HG03025 (cell line): Measurements from ENCODE around the gene DNAJC21.
A peak's percentile ranks its signal among the peaks of the same experiment; 100 is the strongest.

Source experiments
- ATAC-seq: cut with Tn5 transposase; IDR thresholded peaks from one replicate; pipeline ENCODE4 v1.9.1; 2021; ENCODE audit warnings: mild to moderate bottlenecking, moderate library complexity; ENCODE audit not compliant: unreplicated experiment, low FRiP score

Gene DNAJC21

GRCh38 chr5:34976347-34976746 lies 47.0 kb downstream of the DNAJC21 start:
- ATAC-seq, result no peak

DNA sequence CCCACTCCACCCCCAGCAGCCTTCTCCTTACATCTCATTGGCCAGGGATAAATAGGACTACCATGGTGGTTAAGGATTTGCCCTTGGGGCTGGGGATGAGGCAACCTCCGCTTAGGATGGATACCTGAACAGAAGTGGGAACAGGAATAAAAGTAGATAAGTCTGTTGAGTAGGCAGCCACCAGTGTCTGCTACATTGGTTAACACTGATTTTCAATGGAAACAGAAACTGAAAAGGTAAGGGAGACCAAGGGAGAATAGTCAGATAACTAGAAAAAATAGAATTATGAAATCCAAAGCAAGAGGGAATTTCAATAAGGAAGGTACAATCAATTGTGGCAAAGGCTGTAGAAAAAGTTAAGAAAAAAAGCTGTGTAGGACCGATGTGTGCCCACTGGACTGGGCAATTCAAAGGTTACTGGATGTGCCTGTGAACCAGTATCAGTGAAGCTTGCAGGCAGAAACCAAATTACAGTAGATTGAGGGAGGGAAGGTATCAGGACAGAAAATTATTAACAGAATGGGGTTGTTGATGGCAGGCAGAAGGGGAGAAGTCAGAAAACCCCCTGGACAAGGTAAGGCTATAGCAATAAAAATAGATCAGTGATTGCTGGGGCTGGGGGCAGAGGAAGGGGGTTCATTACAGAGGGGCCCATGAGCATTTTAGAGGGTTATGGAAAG lies 48.7 kb downstream of the DNAJC21 start:
- ATAC-seq, result no peak

DNA sequence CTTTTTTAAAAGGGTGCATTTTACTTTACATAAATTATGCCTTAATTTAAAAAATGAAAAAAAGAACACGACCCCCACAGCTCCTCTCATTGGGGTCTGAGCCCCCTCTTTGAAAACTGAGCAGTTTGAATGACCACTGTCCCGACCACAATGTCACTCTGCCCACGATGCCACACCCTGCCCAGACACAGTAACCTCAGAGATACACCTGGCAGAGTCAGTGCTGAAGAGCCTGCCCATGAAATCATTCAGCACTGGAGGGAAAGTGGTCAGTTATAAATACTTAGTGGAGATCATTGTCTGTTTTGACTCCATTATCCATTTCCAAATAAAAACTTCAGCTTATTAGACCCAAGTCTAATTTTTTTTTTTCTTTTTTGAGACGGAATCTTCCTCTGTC lies 49.3 kb downstream of the DNAJC21 start:
- no peak for ATAC-seq

- no peak for ATAC-seq
Measured at GRCh38 chr5:34982823-34983222, 53.5 kb downstream of the DNAJC21 start.

GRCh38 chr5:34986965-34987364 lies 57.6 kb downstream of the DNAJC21 start:
- no peak for ATAC-seq

DNA sequence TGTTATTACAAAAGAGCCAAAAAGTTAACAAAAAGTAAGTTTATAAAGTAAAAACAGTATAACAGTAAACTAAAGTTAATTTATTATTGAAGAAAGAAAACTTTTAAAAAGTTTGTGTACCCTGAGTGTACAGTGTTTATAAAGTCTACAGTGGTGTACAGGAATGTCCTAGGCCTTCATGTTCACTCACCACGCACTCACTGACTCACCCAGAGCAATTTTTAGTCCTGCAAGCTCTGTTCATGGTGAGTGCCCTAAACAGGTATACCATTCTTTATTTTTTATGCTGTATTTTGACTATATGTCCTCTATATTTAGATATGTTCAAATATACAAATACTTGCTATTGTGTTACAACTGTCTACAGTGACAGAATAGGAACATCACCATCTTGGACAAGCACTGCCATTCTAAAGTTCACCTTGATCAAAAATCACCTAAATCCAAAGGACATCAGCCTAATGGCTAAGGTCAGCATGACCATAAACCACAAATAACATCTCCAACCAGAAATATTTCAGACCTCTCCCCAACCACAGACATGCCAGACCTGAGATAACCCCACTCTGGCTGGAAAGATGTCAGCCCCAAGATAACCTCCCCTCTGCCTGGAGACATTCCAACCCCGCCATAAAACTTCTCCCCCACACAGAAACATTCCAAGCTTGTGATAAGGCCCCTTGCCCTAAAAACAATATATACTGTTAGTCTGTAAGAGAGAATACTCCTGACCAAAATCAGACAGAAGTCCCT lies 62.3 kb downstream of the DNAJC21 start:
- no peak for ATAC-seq

DNA sequence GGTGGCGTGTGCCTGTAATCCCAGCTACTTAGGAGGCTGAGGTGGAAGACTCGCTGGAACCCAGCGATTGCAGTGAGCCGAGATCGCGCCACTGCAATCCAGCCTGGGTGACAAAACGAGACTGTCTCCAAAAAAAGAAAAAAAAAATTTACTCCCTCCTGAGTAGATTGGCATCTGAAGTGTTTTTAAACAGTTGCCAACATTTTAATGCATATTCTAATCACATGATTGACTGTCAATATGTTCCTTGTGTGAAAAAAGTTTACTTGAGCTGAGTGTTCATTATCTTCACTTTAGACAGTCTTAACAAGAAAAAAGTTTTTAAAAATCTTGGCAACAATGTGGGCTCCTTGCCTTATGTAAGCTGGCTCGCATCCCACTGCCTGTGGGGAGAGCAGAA lies 64.6 kb downstream of the DNAJC21 start:
- ATAC-seq, result no peak

DNA sequence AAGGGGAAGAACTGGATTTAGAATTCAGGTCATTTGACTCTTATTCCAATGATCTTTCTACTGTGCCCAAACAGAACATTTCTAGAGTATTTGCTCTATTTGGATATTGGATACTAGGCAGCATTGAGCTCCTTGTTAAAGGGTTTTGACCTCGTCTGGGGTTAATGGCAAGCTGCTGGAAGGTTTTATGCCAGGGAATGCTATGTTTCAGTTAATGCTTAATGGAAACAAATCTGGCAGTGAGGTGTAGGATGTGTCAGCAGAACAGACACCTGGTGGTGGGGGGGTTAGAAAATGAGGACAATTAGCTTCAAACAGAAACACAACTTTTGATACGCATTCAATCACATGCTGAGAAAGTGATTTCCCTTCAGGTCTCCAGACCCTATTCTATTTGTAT lies 66.9 kb downstream of the DNAJC21 start:
- ATAC-seq, result no peak

DNA sequence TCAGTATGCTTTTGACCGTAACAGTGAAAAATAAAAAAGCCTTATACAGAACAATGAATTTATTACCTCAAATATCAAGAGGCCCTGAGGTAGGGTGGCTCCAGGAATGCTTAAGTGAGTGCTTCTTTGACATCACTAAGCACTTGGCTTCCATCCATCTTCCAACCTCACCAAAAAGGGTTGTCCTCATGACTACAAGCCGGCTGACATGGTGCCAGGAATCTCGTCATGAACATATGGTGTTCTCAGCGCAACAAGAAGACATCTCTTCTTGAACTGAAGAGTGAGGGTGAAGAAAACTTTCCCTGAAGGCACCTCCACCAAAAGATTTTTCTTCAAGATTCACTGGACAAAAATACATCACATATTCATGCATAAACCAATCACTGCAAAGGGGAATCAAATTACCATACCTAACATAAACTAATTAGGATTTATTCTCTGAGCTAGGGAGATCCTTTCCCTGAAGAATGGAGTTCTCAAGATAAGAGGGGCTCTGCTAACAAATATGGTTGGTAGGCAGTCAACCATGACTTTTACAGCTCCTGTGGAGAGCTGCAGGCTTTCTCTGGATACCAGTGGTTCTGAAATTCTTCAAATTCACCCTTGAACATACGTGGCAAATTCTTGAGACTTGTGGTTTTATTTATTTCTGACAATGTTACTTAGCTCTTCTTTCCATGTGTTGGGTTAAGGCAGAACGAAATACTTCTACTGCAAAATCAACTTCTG lies 68.9 kb downstream of the DNAJC21 start:
- ATAC-seq, result no peak

DNA sequence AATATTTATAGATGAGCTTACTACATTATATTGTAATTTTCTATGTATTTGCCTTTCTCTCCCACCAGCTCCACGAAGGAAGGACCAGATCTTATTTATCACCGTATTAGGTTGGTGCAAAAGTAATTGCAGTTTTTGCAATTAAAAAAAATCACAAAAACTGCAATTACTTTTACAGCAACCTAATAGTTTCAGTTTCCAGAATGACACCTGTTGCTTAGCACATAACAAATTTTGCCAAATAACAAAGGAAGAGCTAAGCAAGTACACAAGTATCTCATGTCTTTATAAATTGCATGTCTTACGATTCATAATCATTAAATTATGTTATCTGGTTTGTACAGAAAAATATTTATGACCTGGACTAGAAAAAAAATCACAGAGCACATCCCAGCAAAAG lies 72.5 kb downstream of the DNAJC21 start:
- ATAC-seq, result no peak

DNA sequence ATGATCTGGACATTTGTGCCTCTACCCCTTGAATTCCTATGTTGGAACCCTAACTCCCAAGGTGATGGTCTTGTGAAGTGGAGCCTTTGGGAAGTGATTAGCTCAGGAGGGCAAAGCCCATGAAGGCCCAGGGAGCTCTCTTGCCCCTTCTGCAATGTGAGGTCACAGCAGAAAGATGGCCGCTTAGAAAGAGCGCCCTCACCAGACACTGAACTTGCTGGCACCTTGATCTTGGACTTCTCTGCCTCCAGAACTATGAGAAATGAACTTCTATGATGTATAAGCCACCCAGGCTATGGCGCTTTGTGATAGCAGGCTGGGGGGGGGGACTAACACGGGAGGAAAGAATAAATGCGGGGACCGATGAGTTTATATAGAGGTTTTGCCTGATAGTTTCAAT lies 73.1 kb downstream of the DNAJC21 start:
- no peak for ATAC-seq

DNA sequence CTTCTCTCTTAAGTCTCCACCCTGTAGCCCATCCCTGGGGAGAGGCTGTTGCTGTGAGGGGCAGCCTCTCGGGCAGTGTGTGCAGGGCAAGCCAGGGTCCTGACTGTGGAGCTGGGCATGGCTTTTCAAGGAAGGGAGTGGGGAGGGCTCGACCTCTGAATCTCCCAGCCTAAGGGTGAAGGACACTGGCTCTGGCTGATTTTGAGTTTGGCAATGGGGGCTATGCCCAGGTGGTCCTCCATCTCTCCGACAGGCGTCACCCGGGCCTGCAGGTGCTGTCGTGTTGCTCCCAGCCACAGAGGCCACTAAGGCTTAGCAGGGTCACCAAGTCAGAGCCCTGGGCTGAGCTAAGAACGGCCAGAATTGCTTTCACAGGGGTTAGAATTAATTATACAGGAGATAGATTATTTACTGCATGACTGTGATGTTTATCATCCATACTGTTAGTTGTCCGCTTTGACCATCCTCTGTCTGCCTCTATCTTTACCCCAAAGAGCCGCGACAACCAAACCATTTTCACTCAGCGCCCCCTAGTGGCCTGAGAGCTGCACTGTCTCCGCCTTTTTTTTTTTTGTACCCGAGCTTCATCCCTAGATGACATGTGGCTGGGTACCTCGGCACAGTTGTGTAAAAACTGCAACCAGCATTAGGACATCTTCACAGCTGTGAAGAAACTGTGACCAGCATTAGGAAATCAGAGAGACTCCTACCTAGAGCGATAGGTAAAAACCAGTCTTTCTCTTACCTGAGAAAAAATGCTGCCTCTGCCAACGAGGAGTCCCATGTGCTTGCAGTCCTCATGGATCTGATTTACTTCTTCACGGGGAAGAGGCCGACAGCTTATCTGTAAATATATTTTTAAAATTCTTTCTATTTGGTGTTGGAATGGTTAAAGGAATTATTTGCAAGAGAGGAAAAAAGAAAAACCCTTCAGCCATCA lies 73.9 kb downstream of the DNAJC21 start:
- ATAC-seq, result peak; percentile 40

DNA sequence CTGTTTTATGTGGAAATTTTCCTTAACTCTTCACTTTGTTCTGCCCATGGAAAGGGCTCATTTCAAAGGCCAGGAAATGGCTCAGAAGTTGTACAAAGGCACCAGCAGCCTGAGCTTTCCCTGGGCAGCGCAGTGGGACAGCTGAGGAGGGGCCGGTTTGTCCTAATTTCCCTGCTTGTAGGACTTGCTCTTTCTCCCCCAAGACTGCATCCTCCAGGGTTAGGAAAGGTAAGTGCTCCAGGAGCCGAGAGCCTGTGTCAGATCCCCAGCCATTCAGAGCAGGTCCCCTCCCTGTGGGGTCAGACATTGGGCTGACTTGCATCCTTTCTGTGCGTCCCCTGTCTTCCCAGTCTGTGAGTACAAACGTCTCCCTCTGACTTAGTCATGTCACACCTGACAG lies 74.8 kb downstream of the DNAJC21 start:
- ATAC-seq, result no peak

DNA sequence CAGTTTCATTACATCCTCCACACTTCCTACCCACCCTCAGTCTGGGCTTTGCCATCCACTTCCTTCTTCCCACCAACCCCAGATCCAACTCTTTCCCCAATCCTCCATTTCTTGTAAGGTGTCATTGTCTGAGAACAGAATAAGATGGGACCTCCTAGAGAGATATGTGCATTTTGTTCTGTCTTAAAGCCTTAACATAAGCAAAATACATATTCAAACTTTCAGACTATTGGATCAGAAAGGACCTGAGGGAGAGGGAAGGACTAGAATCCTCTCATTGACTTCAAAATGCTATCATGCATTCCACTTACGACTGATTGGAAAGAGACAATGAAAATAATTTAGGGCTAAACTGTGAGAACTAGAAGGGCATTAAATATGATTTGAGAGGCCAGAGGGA lies 75.4 kb downstream of the DNAJC21 start:
- ATAC-seq, result no peak
